ENCODE data around the gene TWF2. TPM values are rescaled to one million over a fixed set of nuclear protein-coding genes. Genes with fewer than 3 reads are reported as not detected.
A peak's percentile ranks its signal among the peaks of the same experiment; 100 is the strongest.

Gene TWF2
- total and polyA plus RNA-seq, 2 of the 13 experiments (the other 11 are each of a cell fraction or from before 2014, with no cell fraction given) = 45.5 to 108 TPM

- TF ChIP-seq ZNF878 (CRISPR knock-in tag; IDR thresholded peaks at IDR 0.05) (no peak; the same call in 1 of the 2 replicates), ZFP82 (CRISPR knock-in tag; IDR thresholded peaks at IDR 0.05; ENCODE audit: borderline replicate concordance) (peak; percentile 44; the same call in 1 of the 2 replicates), ZNF574 (CRISPR knock-in tag; IDR thresholded peaks at IDR 0.05) (no peak; the same call in 1 of the 2 replicates), SMARCE1 (IDR thresholded peaks at IDR 0.05; ENCODE audit: borderline replicate concordance) (no peak), ZNF329 (CRISPR knock-in tag; IDR thresholded peaks at IDR 0.05; ENCODE audit: low read depth) (0 out of 2 replicates have a peak, but pooled peaks have one; percentile 16), ZNF34 (CRISPR knock-in tag; IDR thresholded peaks at IDR 0.05; ENCODE audit: borderline replicate concordance) (no peak), CCAR2 (optimal IDR thresholded peaks at IDR 0.05; ENCODE audit: low read depth, low read length) (no peak), ZKSCAN8 (CRISPR knock-in tag; IDR thresholded peaks at IDR 0.05; ENCODE audit: borderline replicate concordance) (no peak), TGIF2 (CRISPR knock-in tag; IDR thresholded peaks at IDR 0.05) (peak; percentile 48; the same call in 1 of the 2 replicates), ZBTB10 (CRISPR knock-in tag; IDR thresholded peaks at IDR 0.05; ENCODE audit: borderline replicate concordance) (no peak), POLR2A (IDR thresholded peaks at IDR 0.05; ENCODE audit: insufficient read depth in 1 of 2, low read depth in 2 of 2, low read length in 2 of 2) (peak; percentile 64 to 65)
- TF ChIP-seq, protein P1, sequence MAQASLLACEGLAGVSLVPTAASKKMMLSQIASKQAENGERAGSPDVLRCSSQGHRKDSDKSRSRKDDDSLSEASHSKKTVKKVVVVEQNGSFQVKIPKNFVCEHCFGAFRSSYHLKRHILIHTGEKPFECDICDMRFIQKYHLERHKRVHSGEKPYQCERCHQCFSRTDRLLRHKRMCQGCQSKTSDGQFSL (CRISPR knock-in tag; IDR thresholded peaks at IDR 0.05) = no peak
- TF ChIP-seq, protein P2, sequence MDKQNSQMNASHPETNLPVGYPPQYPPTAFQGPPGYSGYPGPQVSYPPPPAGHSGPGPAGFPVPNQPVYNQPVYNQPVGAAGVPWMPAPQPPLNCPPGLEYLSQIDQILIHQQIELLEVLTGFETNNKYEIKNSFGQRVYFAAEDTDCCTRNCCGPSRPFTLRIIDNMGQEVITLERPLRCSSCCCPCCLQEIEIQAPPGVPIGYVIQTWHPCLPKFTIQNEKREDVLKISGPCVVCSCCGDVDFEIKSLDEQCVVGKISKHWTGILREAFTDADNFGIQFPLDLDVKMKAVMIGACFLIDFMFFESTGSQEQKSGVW (CRISPR knock-in tag; IDR thresholded peaks at IDR 0.05; ENCODE audit: borderline replicate concordance) = no peak
- TF ChIP-seq, protein P3, sequence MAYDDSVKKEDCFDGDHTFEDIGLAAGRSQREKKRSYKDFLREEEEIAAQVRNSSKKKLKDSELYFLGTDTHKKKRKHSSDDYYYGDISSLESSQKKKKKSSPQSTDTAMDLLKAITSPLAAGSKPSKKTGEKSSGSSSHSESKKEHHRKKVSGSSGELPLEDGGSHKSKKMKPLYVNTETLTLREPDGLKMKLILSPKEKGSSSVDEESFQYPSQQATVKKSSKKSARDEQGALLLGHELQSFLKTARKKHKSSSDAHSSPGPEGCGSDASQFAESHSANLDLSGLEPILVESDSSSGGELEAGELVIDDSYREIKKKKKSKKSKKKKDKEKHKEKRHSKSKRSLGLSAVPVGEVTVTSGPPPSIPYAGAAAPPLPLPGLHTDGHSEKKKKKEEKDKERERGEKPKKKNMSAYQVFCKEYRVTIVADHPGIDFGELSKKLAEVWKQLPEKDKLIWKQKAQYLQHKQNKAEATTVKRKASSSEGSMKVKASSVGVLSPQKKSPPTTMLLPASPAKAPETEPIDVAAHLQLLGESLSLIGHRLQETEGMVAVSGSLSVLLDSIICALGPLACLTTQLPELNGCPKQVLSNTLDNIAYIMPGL (CRISPR knock-in tag; IDR thresholded peaks at IDR 0.05; ENCODE audit: borderline replicate concordance in 1 of 2, low read depth in 1 of 2) = peak in 1 of 2 experiments; percentile 50; a peak in 2 of 4 replicates
- TF ChIP-seq, protein P4, sequence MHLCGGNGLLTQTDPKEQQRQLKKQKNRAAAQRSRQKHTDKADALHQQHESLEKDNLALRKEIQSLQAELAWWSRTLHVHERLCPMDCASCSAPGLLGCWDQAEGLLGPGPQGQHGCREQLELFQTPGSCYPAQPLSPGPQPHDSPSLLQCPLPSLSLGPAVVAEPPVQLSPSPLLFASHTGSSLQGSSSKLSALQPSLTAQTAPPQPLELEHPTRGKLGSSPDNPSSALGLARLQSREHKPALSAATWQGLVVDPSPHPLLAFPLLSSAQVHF (CRISPR knock-in tag; IDR thresholded peaks at IDR 0.05) = no peak
These were observed 38.4 kb upstream of the TWF2 start (continued) for GRCh38 chr3:52277071-52277964.
